ENCODE data around the gene TMEM52.

The TMEM52 gene

GRCh38 chr1:1898246-1898933 is 20.7 kb downstream of the TMEM52 start:
- TF ChIP-seq, protein P1, sequence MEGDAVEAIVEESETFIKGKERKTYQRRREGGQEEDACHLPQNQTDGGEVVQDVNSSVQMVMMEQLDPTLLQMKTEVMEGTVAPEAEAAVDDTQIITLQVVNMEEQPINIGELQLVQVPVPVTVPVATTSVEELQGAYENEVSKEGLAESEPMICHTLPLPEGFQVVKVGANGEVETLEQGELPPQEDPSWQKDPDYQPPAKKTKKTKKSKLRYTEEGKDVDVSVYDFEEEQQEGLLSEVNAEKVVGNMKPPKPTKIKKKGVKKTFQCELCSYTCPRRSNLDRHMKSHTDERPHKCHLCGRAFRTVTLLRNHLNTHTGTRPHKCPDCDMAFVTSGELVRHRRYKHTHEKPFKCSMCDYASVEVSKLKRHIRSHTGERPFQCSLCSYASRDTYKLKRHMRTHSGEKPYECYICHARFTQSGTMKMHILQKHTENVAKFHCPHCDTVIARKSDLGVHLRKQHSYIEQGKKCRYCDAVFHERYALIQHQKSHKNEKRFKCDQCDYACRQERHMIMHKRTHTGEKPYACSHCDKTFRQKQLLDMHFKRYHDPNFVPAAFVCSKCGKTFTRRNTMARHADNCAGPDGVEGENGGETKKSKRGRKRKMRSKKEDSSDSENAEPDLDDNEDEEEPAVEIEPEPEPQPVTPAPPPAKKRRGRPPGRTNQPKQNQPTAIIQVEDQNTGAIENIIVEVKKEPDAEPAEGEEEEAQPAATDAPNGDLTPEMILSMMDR (IDR thresholded peaks at IDR 0.05) = no peak

DNA sequence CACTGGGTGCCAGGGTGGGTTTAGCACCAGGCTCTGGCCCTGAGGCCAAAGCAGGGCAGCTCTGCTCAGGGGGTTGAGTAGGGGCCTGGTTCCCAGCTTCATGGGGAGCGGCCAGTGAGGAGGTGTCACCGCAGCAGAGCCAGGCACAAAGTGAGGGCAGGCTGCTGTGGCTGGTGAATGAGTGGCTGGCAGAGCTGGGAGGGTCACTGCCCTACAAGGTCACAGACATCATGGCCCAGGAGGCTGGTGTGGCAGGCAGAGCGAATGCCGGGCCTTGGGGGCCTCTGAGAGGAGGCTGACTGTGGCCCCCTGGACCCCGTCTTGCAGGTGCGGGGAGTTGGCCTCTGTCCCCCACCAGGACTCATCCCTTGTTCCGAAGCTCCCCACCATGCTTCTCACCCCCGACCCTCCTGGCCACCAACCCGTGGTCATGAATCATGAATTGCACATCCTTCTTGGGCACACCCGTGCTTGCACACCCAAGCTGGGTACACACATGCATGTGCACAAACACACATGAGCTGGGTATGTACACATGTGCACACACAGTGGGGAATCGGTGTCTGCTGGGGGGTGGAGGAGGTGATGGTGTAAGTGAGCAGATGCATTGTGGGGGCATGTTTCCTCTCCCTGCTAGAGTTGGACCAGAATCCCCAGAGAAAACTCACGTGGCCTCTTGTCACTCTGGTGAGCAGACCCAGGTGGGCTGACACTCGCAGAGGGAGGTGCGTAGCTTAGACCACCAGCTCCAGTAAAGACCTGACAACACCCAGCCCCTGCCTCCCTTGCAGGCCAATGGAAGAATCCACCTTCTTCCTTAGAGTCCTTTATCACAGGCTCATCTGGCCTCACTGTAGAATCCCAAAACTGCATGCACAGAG is 23.4 kb downstream of the TMEM52 start:
- TF ChIP-seq, protein P1 (IDR thresholded peaks at IDR 0.05) = no peak

- TF ChIP-seq, protein P1 (IDR thresholded peaks at IDR 0.05) = no peak
Measured at GRCh38 chr1:1895060-1895418, 24.0 kb downstream of the TMEM52 start.

GRCh38 chr1:1894354-1895059 is 24.6 kb downstream of the TMEM52 start:
- TF ChIP-seq, protein P1 (IDR thresholded peaks at IDR 0.05) = no peak

DNA sequence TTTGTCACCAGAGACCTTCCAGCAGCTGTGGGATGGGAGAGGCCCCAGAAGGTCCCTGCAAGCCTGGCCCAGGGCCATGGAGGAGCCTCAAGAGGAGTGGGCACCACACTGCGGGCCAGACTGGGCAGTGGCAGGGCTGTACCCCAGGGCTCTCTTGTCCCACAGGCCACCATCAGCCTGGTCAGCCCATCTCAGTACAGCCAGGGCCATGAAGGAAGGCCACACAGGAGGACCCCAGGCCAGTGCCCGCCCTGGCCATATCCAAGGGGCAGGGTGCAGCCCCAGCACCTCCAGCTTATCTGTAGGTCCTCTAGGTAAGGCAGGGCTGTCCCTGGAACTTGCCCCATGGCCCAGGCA is 25.1 kb downstream of the TMEM52 start:
- TF ChIP-seq, protein P1 (IDR thresholded peaks at IDR 0.05) = no peak

- TF ChIP-seq, protein P1 (IDR thresholded peaks at IDR 0.05) = no peak
Measured at GRCh38 chr1:1893291-1893985, 25.6 kb downstream of the TMEM52 start.

GRCh38 chr1:1892763-1893120 is 26.3 kb downstream of the TMEM52 start:
- TF ChIP-seq, protein P1 (IDR thresholded peaks at IDR 0.05) = no peak

Data from LNCAP (cell line).